Transverse colon (tissue), 4 donors: Measurements from ENCODE around the gene NNAT. TPM values are rescaled to one million over a fixed set of nuclear protein-coding genes. Genes with fewer than 3 reads are reported as not detected.

Experiments used
- DNase-seq: peaks from one replicate; pipeline ENCODE4 v3.0.0-alpha.2; 2019
- H3K27ac ChIP-seq, 4 donors: fragments of 200-600 bp; sonication (generic); 2 replicates each; pipeline ENCODE4 v1.5.1; 2016 to 2018; ENCODE audit warnings: inconsistent platforms in 4 of 4
- H3K27me3 ChIP-seq: fragments of 200-600 bp; sonication (generic); 2 replicates; pipeline ENCODE4 v1.5.1; 2017; ENCODE audit warnings: inconsistent platforms
- H3K36me3 ChIP-seq, 4 donors: fragments of 200-600 bp; sonication (generic); 2 replicates each; pipeline ENCODE4 v1.5.1; 2017 to 2019; ENCODE audit warnings: inconsistent platforms in 4 of 4
- H3K4me1 ChIP-seq, 4 donors: fragments of 200-600 bp; sonication (generic); 2 replicates each; pipeline ENCODE4 v1.5.1; 2017 to 2020; ENCODE audit warnings: inconsistent platforms in 4 of 4
- H3K4me3 ChIP-seq, 4 donors: fragments of 200-600 bp; sonication (generic); 1 replicate in 1 of 4; 2 replicates in 3 of 4; pipeline versions ENCODE4 v1.5.1 to v1.6.1; 2017 to 2019; ENCODE audit warnings: inconsistent platforms in 4 of 4
- H3K9me3 ChIP-seq, 2 donors: fragments of 200-600 bp; sonication (generic); 2 replicates each; pipeline ENCODE4 v1.5.1; 2017 to 2019; ENCODE audit warnings: inconsistent platforms in 2 of 2
- EP300 ChIP-seq: sonication (generic); formaldehyde crosslinking; IDR thresholded peaks from one replicate; pipeline ENCODE4 v1.6.1; 2017; ENCODE audit warnings: antibody characterized with exemption, low read depth
- POLR2A ChIP-seq: fragments of 450-650 bp; IDR thresholded peaks from one replicate; pipeline ENCODE4 v1.6.1; 2016; ENCODE audit warnings: antibody characterized with exemption, mild to moderate bottlenecking, moderate library complexity
- POLR2AphosphoS5 ChIP-seq, 3 donors: sonication (generic); formaldehyde crosslinking; IDR thresholded peaks; one replicate each; pipeline ENCODE4 v1.6.1; 2016; ENCODE audit warnings: antibody characterized with exemption in 3 of 3
- WGBS, 2 donors: methylation state at CpG; one replicate each; pipeline ENCODE4 v1.1.5; 2018; ENCODE audit warnings: low coverage in 1 of 2; 5-methylcytosine and 5-hydroxymethylcytosine counted together
- in situ Hi-C, 4 donors: fragments of 200-750 bp; cut with MboI; loops; one replicate each; pipeline versions ENCODE4 v1.15.0 to v1.15.1; 2017; ENCODE audit warnings: low sequenced_read_pairs in 3 of 4, low pct_ligation_motif_present in 1 of 4, low pct_unique_long_range_greater_than_20kb in 1 of 4
- intact Hi-C: fragments of 100-400 bp; cut with DNase I; formaldehyde crosslinking; loops from one replicate; pipeline ENCODE4 v1.15.1; 2023; ENCODE audit warnings: low total_unique reads
- total RNA-seq, 4 donors: library from RNA; depleted of rRNA; stranded (reverse); fragments of >200 nt; gene quantifications; one replicate each; pipeline ENCODE4 v1.1.0, GENCODE V29; 2016
- TF ChIP-seq, protein P1 (sequence below), 5 experiments: fragments of 200-600 bp in 3 of 5; fragments of 450-650 bp in 2 of 5; sonication (generic) in 3 of 5; IDR thresholded peaks; 1 replicate in 2 of 5; 2 replicates in 3 of 5; pipeline ENCODE4 v1.5.1; 2016 to 2017; ENCODE audit warnings: antibody characterized with exemption in 5 of 5, inconsistent platforms in 3 of 5, mild to moderate bottlenecking in 2 of 5, moderate library complexity in 1 of 5

NNAT gene
- total RNA-seq, 4 donors from 2014 or later, result 11.3 to 33.0 (median 14.3) TPM

DNA sequence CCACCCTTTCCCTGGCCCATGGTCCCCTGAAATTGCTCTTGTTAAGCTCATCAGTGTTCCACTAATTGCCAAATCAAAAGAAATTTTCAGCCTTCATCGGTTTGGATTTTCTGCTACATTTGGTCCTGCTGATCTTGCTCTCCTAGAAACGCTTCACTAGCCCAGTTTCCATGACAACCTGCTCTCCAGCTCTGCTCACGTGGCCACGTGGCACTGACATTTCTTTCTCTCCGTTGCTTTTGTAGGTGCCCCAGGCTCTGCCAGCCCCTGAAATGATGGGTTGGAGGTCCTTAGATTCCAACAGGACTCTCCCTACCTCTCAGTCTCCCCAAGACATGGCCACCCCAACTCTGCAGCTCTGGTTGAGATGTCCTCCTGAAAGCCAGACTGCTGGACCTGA, 45.8 kb upstream of the NNAT start:
- no peaks in the 10 kb centered on the region for H3K4me1 ChIP-seq
- in situ Hi-C loops, result no loop called here
- H3K36me3 ChIP-seq, result no peaks in the 10 kb centered on the region
- no peak overlapping the region for H3K4me3 ChIP-seq
- no peak for TF ChIP-seq POLR2A
- TF ChIP-seq, protein P1, sequence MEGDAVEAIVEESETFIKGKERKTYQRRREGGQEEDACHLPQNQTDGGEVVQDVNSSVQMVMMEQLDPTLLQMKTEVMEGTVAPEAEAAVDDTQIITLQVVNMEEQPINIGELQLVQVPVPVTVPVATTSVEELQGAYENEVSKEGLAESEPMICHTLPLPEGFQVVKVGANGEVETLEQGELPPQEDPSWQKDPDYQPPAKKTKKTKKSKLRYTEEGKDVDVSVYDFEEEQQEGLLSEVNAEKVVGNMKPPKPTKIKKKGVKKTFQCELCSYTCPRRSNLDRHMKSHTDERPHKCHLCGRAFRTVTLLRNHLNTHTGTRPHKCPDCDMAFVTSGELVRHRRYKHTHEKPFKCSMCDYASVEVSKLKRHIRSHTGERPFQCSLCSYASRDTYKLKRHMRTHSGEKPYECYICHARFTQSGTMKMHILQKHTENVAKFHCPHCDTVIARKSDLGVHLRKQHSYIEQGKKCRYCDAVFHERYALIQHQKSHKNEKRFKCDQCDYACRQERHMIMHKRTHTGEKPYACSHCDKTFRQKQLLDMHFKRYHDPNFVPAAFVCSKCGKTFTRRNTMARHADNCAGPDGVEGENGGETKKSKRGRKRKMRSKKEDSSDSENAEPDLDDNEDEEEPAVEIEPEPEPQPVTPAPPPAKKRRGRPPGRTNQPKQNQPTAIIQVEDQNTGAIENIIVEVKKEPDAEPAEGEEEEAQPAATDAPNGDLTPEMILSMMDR (IDR thresholded peaks at IDR 0.05), result no peak
- no peak for TF ChIP-seq EP300
- no peak for TF ChIP-seq POLR2AphosphoS5 (IDR thresholded peaks at IDR 0.05)
- no peak overlapping the region for H3K27ac ChIP-seq
- intact Hi-C loops, result no loop called here
- WGBS, 2 donors, result 63 to 75% methylated on average over 5 of the region's 5 CpGs
- no peak for DNase-seq
- H3K27me3 ChIP-seq, result no peaks in the 10 kb centered on the region
- no peaks in the 10 kb centered on the region for H3K9me3 ChIP-seq

DNA sequence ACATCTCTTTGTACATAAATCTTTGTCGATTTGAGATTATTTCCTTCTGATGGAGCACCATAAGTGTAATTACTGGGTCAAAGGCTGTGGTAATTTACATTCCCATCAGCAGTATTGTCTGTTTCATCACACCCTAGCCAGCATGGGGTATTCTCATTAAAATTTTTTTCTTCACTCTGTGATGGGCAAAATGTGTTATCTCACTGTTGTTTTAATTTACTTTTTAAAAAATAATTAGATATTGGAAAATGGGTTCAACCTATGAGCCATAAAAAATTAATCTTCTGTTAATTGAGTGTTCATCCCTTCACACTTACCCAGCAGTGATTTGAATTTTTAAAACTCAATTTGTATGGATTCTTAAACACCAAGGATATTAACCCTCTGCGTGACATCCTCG, 44.0 kb upstream of the NNAT start:
- H3K36me3 ChIP-seq, result no peaks in the 10 kb centered on the region
- in situ Hi-C loops, result no loop called here
- no peaks in the 10 kb centered on the region for H3K4me1 ChIP-seq
- DNase-seq, result no peak
- H3K27me3 ChIP-seq, result no peaks in the 10 kb centered on the region
- 56 to 69% methylated on average over 3 of the region's 3 CpGs for WGBS, 2 donors
- H3K27ac ChIP-seq, result no peak overlapping the region
- H3K4me3 ChIP-seq, result no peak overlapping the region
- intact Hi-C loops, result no loop called here
- TF ChIP-seq EP300 (no peak), POLR2A (no peak), POLR2AphosphoS5 (IDR thresholded peaks at IDR 0.05) (no peak)
- TF ChIP-seq, protein P1 (IDR thresholded peaks at IDR 0.05), result no peak
- no peaks in the 10 kb centered on the region for H3K9me3 ChIP-seq

DNA sequence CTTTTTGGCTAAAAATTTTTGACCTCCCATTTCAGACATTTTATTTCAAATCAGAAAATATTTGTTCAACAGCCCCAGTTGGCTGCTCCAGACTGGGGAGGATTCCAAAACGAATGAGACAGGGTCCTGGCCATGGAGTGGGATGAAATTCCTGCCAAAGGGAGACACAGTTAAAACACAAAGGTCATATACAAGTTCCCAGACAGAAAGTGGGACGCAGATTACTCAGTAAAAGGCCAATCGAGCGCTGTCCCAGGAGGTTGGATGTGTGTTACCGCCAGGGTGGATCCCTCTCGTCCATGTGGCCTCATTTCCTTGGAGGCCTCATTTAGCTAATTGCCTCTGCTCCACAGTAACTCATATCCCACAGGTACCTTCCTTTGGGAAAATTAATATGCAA, 41.8 kb upstream of the NNAT start:
- TF ChIP-seq POLR2A (no peak), EP300 (no peak), POLR2AphosphoS5 (IDR thresholded peaks at IDR 0.05) (no peak)
- TF ChIP-seq, protein P1 (IDR thresholded peaks at IDR 0.05), result no peak
- DNase-seq, result no peak
- Histone ChIP-seq H3K27ac (no peak overlapping the region), H3K4me1 (no peaks in the 10 kb centered on the region), H3K27me3 (no peaks in the 10 kb centered on the region), H3K4me3 (no peak overlapping the region), H3K9me3 (no peaks in the 10 kb centered on the region), H3K36me3 (no peaks in the 10 kb centered on the region)
- WGBS, 2 donors, result 57 to 80% methylated on average over 5 to 6 of the region's 6 CpGs
- intact Hi-C loops (no loop called here), in situ Hi-C loops (no loop called here)

DNA sequence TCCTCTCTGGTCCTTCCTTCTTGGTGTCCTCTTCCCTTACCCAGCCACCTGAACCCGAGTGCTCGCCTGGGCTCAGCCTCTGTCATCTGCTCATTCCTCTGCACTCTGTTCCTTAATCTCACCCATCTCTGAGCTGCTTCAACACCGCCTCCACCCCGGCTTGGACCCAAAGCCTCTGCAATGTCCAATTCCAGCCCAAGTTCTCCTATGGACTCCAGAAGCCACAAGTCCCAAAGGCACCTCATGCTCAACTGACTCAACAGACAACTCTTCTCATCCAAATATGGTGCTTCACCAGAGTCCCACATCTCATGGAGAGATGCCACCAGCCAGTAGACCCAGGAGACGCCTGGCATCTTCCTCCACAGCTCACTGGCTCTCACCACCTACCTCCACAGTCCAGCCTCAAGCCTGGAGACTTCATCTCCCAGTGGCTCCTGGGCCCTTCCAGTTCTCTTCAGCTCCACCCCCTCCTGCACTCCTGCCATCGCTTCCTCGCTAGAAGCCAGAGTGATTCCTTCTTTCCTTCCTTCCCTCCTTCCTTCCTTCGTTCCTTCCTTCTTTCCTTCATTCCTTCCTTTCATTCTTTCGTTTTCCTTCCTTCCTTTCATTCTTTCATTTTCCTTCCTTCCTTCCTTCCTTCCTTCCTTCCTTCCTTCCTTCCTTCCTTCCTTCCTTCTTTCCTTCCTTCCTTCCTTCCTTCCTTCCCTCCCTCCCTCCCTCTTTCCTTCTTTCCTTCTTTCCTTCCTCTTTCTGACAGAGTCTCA, 40.9 kb upstream of the NNAT start:
- intact Hi-C loops (no loop called here), in situ Hi-C loops (no loop called here)
- Histone ChIP-seq H3K4me3 (no peak overlapping the region), H3K4me1 (no peaks in the 10 kb centered on the region), H3K36me3 (no peaks in the 10 kb centered on the region), H3K9me3 (no peaks in the 10 kb centered on the region), H3K27ac (no peak overlapping the region), H3K27me3 (no peaks in the 10 kb centered on the region)
- 90% methylated on average over 9 of the region's 9 CpGs; no CpG with 5 or more reads in 1 of the 2 donors for WGBS, 2 donors
- DNase-seq, result no peak
- TF ChIP-seq EP300 (no peak), POLR2A (no peak), POLR2AphosphoS5 (IDR thresholded peaks at IDR 0.05) (no peak)
- TF ChIP-seq, protein P1 (IDR thresholded peaks at IDR 0.05), result no peak
